PC-3 (cell line): ENCODE measurements around the gene MDK. TPM values are rescaled to one million over a fixed set of nuclear protein-coding genes. Genes with fewer than 3 reads are reported as not detected.

ENCODE experiments used
- ATAC-seq: fragments of 200-7000 bp; cut with Tn5 transposase; 2 replicates; pipeline ENCODE4 v1.9.1; 2020; ENCODE audit warnings: mild to moderate bottlenecking, moderate library complexity
- BruUV-seq: library from RNA; stranded (reverse); fragments of 400-500 nt; replicated peaks from 2 replicates; lab custom pipeline; 2021; lab: Mats Ljungman, UMichigan
- CTCF ChIA-PET: fragments of 300-600 bp; sonication (Branson Sonifier 250); formaldehyde crosslinking; loops from one replicate; lab custom pipeline; 2022; ENCODE audit warnings: antibody characterized with exemption; lab: Charles Lee
- POLR2A ChIA-PET: fragments of 300-600 bp; sonication (Branson Sonifier 250); formaldehyde crosslinking; loops from one replicate; lab custom pipeline; 2022; ENCODE audit warnings: antibody characterized with exemption; ENCODE audit not compliant: unreplicated experiment; lab: Charles Lee
- DNase-seq: peaks from one replicate; pipeline ENCODE4 v3.0.0-alpha.2; 2015
- H2AFZ ChIP-seq: fragments of 300-600 bp; sonication (generic); 2 replicates; pipeline ENCODE4 v1.6.0; 2016; ENCODE audit warnings: antibody characterized with exemption, low read length
- H3F3A ChIP-seq: fragments of 300-600 bp; sonication (generic); one replicate; pipeline ENCODE4 v1.6.0; 2017; ENCODE audit warnings: antibody characterized with exemption, low read length, control low read depth, mild to moderate bottlenecking; ENCODE audit not compliant: unreplicated experiment
- H3K27ac ChIP-seq: fragments of 300-600 bp; sonication (generic); 2 replicates; pipeline ENCODE4 v1.5.1; 2016; ENCODE audit warnings: mild to moderate bottlenecking, low read length
- H3K27me3 ChIP-seq: fragments of 300-600 bp; sonication (generic); 2 replicates; pipeline ENCODE4 v1.6.1; 2016; ENCODE audit warnings: low read length, mixed read lengths
- H3K36me3 ChIP-seq: fragments of 300-600 bp; sonication (generic); 2 replicates; pipeline ENCODE4 v1.6.1; 2016; ENCODE audit warnings: low read depth, mixed run types, low read length, mixed read lengths
- H3K4me1 ChIP-seq: fragments of 300-600 bp; sonication (generic); 2 replicates; pipeline ENCODE4 v1.5.1; 2016; ENCODE audit warnings: low read length; ENCODE audit not compliant: insufficient read depth
- H3K4me2 ChIP-seq: fragments of 300-600 bp; sonication (generic); 2 replicates; pipeline ENCODE4 v1.6.0; 2016; ENCODE audit warnings: low read length
- H3K4me3 ChIP-seq: fragments of 300-600 bp; sonication (generic); 2 replicates; pipeline ENCODE4 v1.5.1; 2016; ENCODE audit warnings: mild to moderate bottlenecking, low read length, mixed read lengths
- H3K79me2 ChIP-seq: fragments of 300-600 bp; sonication (generic); 2 replicates; pipeline ENCODE4 v1.6.1; 2017; ENCODE audit warnings: low read length, mixed read lengths
- H3K9ac ChIP-seq: fragments of 300-600 bp; sonication (generic); 2 replicates; pipeline ENCODE4 v1.6.0; 2016; ENCODE audit warnings: mild to moderate bottlenecking, low read length
- H3K9me2 ChIP-seq: fragments of 300-600 bp; sonication (generic); replicated peaks from 2 replicates; pipeline ENCODE4 v1.6.1; 2016; ENCODE audit warnings: mixed run types, low read length, mixed read lengths
- H3K9me3 ChIP-seq: fragments of 300-600 bp; sonication (generic); 2 replicates; pipeline ENCODE4 v1.6.1; 2016; ENCODE audit warnings: low read length, mixed read lengths
- H4K20me1 ChIP-seq: fragments of 300-600 bp; sonication (generic); 2 replicates; pipeline ENCODE4 v1.6.1; 2016; ENCODE audit warnings: low read length, mixed read lengths
- EZH2 ChIP-seq: fragments of 300-600 bp; sonication (generic); IDR thresholded peaks from one replicate; pipeline ENCODE4 v1.6.1; 2017; ENCODE audit warnings: antibody characterized with exemption, mild to moderate bottlenecking, low read length; ENCODE audit not compliant: unreplicated experiment
- EZH2phosphoT487 ChIP-seq: fragments of 300-600 bp; sonication (generic); IDR thresholded peaks from 2 replicates; pipeline ENCODE4 v1.6.1; 2018; ENCODE audit warnings: mild to moderate bottlenecking, antibody characterized with exemption, low read length, borderline replicate concordance
- intact Hi-C: fragments of 100-400 bp; cut with micrococcal nuclease; formaldehyde crosslinking; loops from 2 replicates; pipeline ENCODE4 v1.9.0; 2023
- total RNA-seq: library from RNA; depleted of rRNA; stranded (reverse); fragments of >200 nt; gene quantifications from 2 replicates; pipeline ENCODE4 v1.2.3, GENCODE V29; 2014
- TF ChIP-seq, protein P1 (sequence below): fragments of 300-600 bp; sonication (generic); conservative IDR thresholded peaks from 2 replicates; pipeline ENCODE4 v1.5.1; 2017; ENCODE audit warnings: antibody characterized with exemption, low read depth, mild to moderate bottlenecking, low read length

The MDK gene
- total RNA-seq, 1 experiment from 2014 or later, result 184 TPM

DNA sequence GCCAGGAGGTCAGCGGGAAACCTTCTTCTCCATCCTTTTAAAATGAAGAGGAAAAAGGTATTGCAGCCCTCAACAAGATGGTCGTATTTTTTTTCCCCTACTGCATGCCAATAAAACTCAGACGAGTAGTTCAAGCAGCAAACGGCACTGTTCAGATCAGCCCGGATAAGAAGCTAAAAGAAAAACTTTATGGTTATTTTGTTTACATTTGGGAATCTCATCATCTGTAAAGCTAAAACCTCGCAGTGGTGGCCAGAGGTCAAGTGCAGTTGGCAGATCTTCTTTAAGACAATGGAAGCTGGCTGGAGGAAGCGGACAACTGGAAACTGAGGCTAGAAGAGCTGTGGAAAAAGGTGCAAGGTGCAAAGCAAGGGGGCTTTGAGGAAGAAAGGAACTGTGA is 41.1 kb downstream of the MDK start:
- no peaks in the 10 kb centered on the region for H3K36me3 ChIP-seq
- no peak overlapping the region for H3K9ac ChIP-seq
- no peak for ATAC-seq
- CTCF ChIA-PET, result no interaction called here
- no peaks in the 10 kb centered on the region for H3F3A ChIP-seq
- no peaks in the 10 kb centered on the region for H4K20me1 ChIP-seq
- H3K4me3 ChIP-seq, result no peak overlapping the region
- intact Hi-C loops, result no loop called here
- no peaks in the 10 kb centered on the region for H3K9me2 ChIP-seq
- H3K27me3 ChIP-seq, result no peaks in the 10 kb centered on the region
- H3K4me2 ChIP-seq, result no peak overlapping the region
- no TSS peak for BruUV-seq
- no peak for DNase-seq
- TF ChIP-seq EZH2, result no peak
- no peak for TF ChIP-seq EZH2phosphoT487
- TF ChIP-seq, protein P1, sequence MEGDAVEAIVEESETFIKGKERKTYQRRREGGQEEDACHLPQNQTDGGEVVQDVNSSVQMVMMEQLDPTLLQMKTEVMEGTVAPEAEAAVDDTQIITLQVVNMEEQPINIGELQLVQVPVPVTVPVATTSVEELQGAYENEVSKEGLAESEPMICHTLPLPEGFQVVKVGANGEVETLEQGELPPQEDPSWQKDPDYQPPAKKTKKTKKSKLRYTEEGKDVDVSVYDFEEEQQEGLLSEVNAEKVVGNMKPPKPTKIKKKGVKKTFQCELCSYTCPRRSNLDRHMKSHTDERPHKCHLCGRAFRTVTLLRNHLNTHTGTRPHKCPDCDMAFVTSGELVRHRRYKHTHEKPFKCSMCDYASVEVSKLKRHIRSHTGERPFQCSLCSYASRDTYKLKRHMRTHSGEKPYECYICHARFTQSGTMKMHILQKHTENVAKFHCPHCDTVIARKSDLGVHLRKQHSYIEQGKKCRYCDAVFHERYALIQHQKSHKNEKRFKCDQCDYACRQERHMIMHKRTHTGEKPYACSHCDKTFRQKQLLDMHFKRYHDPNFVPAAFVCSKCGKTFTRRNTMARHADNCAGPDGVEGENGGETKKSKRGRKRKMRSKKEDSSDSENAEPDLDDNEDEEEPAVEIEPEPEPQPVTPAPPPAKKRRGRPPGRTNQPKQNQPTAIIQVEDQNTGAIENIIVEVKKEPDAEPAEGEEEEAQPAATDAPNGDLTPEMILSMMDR, result no peak
- no peaks in the 10 kb centered on the region for H3K79me2 ChIP-seq
- no peak overlapping the region for H2AFZ ChIP-seq
- H3K4me1 ChIP-seq, result no peaks in the 10 kb centered on the region
- H3K27ac ChIP-seq, result no peak overlapping the region
- H3K9me3 ChIP-seq, result no peaks in the 10 kb centered on the region
- POLR2A ChIA-PET, result no interaction called here

DNA sequence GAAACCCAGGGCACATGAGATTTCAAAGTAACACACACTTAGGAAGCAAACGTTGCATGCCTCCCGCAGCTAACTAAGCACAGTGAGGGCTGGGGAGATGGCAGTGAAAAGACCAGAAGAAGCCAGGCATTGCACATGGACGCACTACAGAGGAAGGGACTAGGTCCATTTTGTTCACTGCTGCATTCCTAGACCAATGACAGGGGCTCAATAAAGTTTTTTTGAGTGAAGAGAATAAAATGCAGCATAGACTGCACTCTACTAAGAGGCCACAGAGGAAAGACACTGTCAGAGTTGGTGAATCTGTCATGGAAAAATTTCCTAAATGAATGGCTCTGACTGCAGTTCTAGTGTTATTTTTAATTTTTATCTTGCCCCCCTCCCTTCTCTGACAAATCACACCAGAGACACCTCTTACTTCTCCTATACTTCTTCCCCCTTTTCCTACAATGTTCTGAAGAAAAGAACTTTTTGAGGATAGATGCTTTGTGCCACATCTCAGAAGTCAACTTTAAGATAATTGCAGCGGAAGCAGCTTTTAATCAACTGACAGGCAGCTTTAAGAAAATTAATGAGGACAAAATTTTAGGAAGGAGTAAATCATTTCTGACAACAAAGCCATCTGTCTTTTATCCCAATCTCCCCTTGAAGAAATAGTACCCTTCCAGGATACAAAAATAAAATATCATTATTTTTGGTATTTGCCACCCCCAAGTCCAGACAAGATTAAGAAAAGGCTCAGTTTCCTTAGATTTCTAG is 44.9 kb downstream of the MDK start:
- H3K4me3 ChIP-seq, result no peak overlapping the region
- ATAC-seq, result no peak
- H2AFZ ChIP-seq, result no peak overlapping the region
- no peaks in the 10 kb centered on the region for H3K9me2 ChIP-seq
- CTCF ChIA-PET, result no interaction called here
- POLR2A ChIA-PET, result no interaction called here
- no peaks in the 10 kb centered on the region for H3K27me3 ChIP-seq
- no peak for DNase-seq
- intact Hi-C loops, result no loop called here
- H3K9ac ChIP-seq, result no peak overlapping the region
- TF ChIP-seq, protein P1, result no peak
- TF ChIP-seq EZH2 (no peak), EZH2phosphoT487 (no peak)
- H3K79me2 ChIP-seq, result no peaks in the 10 kb centered on the region
- H3K9me3 ChIP-seq, result no peaks in the 10 kb centered on the region
- no peaks in the 10 kb centered on the region for H3K36me3 ChIP-seq
- no peak overlapping the region for H3K4me2 ChIP-seq
- H3K27ac ChIP-seq, result no peak overlapping the region
- H3K4me1 ChIP-seq, result no peaks in the 10 kb centered on the region
- H3F3A ChIP-seq, result no peaks in the 10 kb centered on the region
- BruUV-seq, result no TSS peak
- no peaks in the 10 kb centered on the region for H4K20me1 ChIP-seq

DNA sequence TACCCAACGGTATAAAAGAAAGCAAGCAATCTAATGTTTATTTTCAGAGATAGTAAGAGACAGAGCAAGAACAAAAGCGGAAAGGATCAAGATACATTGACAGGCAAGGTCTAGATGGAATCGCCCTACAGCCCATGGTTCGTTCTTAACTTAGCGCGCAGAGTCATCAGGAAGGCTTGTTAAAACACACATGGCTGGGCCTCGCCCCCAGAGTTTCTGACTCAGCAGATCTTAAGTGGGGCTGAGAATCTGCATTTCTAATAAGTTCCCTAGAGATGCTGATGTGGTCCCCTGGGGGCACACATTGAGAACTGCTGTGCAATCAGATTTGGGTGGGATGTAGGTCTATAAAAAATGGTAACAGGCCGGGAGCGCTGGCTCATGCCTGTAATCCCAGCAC is 45.9 kb downstream of the MDK start:
- intact Hi-C loops, result no loop called here
- Histone ChIP-seq H4K20me1 (no peaks in the 10 kb centered on the region), H3K4me3 (no peak overlapping the region), H3K9ac (no peak overlapping the region), H3K79me2 (no peaks in the 10 kb centered on the region), H3K36me3 (no peaks in the 10 kb centered on the region), H3K27ac (no peak overlapping the region), H3K9me3 (no peaks in the 10 kb centered on the region), H3K9me2 (no peaks in the 10 kb centered on the region), H3K4me2 (no peak overlapping the region), H3F3A (no peaks in the 10 kb centered on the region), H2AFZ (no peak overlapping the region), H3K4me1 (no peaks in the 10 kb centered on the region), H3K27me3 (no peaks in the 10 kb centered on the region)
- ChIA-PET CTCF (no interaction called here), POLR2A (no interaction called here)
- DNase-seq (no peak), ATAC-seq (no peak)
- TF ChIP-seq, protein P1, result no peak
- TF ChIP-seq EZH2 (no peak), EZH2phosphoT487 (no peak)
- no TSS peak for BruUV-seq
